PFSK-1 (cell line): ENCODE data around the gene SVIL.

Experiments used
- FOXP2 ChIP-seq: optimal IDR thresholded peaks from 2 replicates; pipeline ENCODE3; 2011; ENCODE audit warnings: borderline replicate concordance, control low read depth, inconsistent platforms; ENCODE audit not compliant: insufficient read depth; ENCODE audit errors: extremely low read length, extremely low read depth
- POLR2AphosphoS5 ChIP-seq: IDR thresholded peaks from 2 replicates; pipeline ENCODE4 v1.6.1; 2012; ENCODE audit warnings: low read depth, mild to moderate bottlenecking, control low read depth, low read length, moderate library complexity
- REST ChIP-seq, 2 experiments: IDR thresholded peaks; 2 replicates each; pipeline versions ENCODE4 v1.6.1 to v1.8.0; 2011 to 2012; ENCODE audit warnings: low read depth in 2 of 2, low read length in 2 of 2, control low read depth in 1 of 2, inconsistent platforms in 1 of 2, mild to moderate bottlenecking in 1 of 2, moderate library complexity in 1 of 2; ENCODE audit not compliant: insufficient read depth in 1 of 2
- SIN3A ChIP-seq: IDR thresholded peaks from 2 replicates; pipeline ENCODE4 v1.6.1; 2012; ENCODE audit warnings: mild to moderate bottlenecking, low read length, moderate library complexity, borderline replicate concordance; ENCODE audit not compliant: insufficient read depth
- TAF1 ChIP-seq: IDR thresholded peaks from 2 replicates; pipeline ENCODE4 v1.6.1; 2012; ENCODE audit warnings: low read length, control low read depth, borderline replicate concordance; ENCODE audit not compliant: insufficient read depth

SVIL gene

GRCh38 chr10:29647478-29647877 is 12.7 kb upstream of the SVIL start:
- TF ChIP-seq SIN3A (no peak), FOXP2 (no peak), TAF1 (no peak), REST (IDR thresholded peaks at IDR 0.05; ENCODE audit: insufficient read depth in 1 of 2, low read depth in 2 of 2, low read length in 2 of 2) (no peak), POLR2AphosphoS5 (no peak)

- TF ChIP-seq FOXP2 (no peak), SIN3A (no peak), POLR2AphosphoS5 (no peak), TAF1 (no peak), REST (IDR thresholded peaks at IDR 0.05; ENCODE audit: insufficient read depth in 1 of 2, low read depth in 2 of 2, low read length in 2 of 2) (no peak)
Measured at GRCh38 chr10:29646960-29647461, 12.2 kb upstream of the SVIL start.

GRCh38 chr10:29646238-29646902 is 11.6 kb upstream of the SVIL start:
- no peak for TF ChIP-seq FOXP2
- no peak for TF ChIP-seq SIN3A
- TF ChIP-seq POLR2AphosphoS5, result no peak
- no peak for TF ChIP-seq REST (IDR thresholded peaks at IDR 0.05; ENCODE audit: insufficient read depth in 1 of 2, low read depth in 2 of 2, low read length in 2 of 2)
- TF ChIP-seq TAF1, result no peak

- no peak for TF ChIP-seq REST (IDR thresholded peaks at IDR 0.05; ENCODE audit: insufficient read depth in 1 of 2, low read depth in 2 of 2, low read length in 2 of 2)
- no peak for TF ChIP-seq POLR2AphosphoS5
- no peak for TF ChIP-seq FOXP2
- no peak for TF ChIP-seq TAF1
- TF ChIP-seq SIN3A, result no peak
Measured at GRCh38 chr10:29643771-29644501, 9.2 kb upstream of the SVIL start.
